Measurements from ENCODE around the gene SPEM3.

SPEM3 gene

DNA sequence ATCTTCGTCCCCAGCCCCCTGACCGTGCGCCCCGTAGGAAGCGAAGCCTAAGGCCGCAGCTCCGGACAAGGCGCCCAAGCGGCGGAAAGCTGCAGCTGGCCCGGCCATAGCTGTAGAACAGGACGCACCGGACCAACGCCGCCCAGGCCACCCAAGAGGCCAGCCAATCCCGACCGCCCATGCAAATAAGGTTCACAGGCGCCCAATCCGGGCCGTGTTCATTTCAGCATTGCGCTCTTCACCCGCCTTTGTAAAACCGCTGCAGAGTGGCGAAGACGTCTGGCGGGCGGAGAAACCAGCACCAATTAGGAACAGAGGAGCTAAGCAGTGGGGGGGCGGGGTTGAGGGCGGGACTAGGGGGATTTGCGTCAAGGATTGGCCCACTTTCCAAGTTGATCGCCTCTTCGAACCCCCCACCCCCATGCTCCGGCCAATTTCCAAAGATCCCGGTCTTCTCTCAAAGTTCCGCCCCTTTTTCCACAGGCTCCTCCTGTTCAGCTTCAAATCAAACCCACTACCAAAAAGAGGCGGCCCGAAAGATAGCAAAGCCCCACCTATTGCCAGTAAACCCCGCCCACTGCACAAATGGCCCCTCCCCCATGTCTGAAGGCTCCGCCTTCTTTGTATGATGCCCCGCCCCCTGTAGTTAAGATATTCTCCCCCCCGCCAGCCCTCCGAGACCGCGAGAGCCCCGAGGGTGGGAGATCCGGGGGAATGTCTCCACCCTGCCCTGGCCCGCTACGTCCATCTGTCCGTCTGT is 24.5 kb upstream of the SPEM3 start, which contains the start of gene TMEM256:
Gene TMEM256, minus strand, starts transcription at position 121 of the 760 bp plus-strand sequence. Its CDS starts 13 bp downstream, at position 108.
- DNase-seq (ENCODE audit: low read depth) = peak; percentile 100

DNA sequence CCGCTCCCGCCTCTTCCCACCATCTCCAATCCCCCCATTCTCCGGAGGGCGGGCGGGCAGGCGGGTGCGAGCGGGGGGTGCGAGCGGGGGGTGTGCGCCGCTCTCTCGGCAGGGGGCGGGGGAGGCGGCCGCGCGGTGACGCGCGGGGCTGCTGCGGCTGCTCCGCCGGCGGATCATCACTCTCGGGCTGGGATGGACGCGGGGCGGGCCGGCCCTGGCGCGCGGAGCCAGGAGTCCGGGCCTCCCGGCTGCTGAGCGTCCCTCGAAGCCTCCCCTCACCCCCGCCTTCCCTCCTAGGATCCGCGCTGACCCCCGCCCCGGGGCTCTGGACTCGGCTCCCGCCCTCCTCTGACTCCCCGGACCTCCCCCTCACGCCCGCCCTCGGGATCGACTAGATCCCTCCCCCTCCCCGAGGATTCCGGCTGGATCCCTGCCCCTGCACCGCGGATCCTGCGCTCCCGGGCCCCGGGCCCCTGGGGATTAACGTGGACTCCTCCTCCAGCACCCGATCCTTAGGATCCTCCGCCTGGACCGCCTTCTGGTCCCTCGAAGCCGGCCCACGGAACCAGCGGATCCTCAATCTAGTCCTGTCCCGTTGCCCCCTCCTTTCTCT is 23.8 kb upstream of the SPEM3 start:
- no peak for DNase-seq (ENCODE audit: low read depth)

GRCh38 chr17:7405350-7406234 is 23.1 kb upstream of the SPEM3 start:
- no peak for DNase-seq (ENCODE audit: low read depth)

GRCh38 chr17:7406235-7406825 is 22.3 kb upstream of the SPEM3 start:
- DNase-seq (ENCODE audit: low read depth) = no peak

DNA sequence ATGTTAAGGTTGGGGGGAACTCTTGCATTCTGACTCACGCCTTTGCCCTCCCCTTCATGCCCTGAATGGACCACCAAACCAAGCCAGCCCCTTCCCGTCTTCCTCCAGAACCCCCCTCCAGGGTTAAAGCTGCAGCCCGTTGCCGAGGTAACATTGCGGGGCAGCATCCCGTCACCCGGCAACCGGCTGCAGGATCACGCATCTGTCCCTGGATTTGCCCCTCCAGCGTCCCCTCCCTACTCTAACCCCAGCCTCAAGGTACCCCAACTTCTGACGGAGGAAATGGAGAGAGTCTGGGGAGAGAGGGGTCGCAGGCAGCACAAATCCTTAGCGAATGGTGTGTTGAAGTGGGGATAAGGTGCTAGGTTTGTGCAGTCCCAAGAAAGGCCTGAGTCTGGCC is 21.6 kb upstream of the SPEM3 start:
- DNase-seq (ENCODE audit: low read depth) = no peak

- no peak for DNase-seq (ENCODE audit: low read depth)
Observed at GRCh38 chr17:7407485-7408251, 21.0 kb upstream of the SPEM3 start, which contains the start of gene NLGN2. NLGN2 (plus strand) TSS chr17:7407845; CDS start chr17:7408256, 411 bp downstream.

- no peak for DNase-seq (ENCODE audit: low read depth)
Observed at GRCh38 chr17:7408252-7408727, 20.4 kb upstream of the SPEM3 start.

DNA sequence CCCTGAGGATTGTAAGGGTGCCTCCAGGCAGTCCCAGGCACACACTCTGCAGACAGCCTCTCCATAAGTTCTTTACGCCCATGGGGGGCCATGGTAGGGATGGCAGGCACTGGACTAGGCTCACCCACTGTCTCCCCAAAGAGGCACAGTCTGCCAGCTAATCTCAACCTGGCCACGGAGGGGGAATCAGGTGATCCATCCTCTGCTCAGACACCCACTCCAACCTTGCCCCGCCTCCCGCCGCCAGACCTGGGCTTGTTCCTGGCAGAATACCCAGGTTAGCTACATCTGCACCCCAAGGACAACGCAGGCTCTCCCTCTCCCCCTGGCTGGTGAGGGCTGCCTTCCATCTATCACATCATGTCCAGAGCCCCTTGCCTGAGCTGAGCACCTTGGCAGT is 19.8 kb upstream of the SPEM3 start:
- no peak for DNase-seq (ENCODE audit: low read depth)

GRCh38 chr17:7409716-7410115 is 18.9 kb upstream of the SPEM3 start:
- no peak for DNase-seq (ENCODE audit: low read depth)

GRCh38 chr17:7410634-7411426 is 17.8 kb upstream of the SPEM3 start:
- no peak for DNase-seq (ENCODE audit: low read depth)

- DNase-seq (ENCODE audit: low read depth) = no peak
Observed at GRCh38 chr17:7411427-7411750, 17.3 kb upstream of the SPEM3 start.

DNA sequence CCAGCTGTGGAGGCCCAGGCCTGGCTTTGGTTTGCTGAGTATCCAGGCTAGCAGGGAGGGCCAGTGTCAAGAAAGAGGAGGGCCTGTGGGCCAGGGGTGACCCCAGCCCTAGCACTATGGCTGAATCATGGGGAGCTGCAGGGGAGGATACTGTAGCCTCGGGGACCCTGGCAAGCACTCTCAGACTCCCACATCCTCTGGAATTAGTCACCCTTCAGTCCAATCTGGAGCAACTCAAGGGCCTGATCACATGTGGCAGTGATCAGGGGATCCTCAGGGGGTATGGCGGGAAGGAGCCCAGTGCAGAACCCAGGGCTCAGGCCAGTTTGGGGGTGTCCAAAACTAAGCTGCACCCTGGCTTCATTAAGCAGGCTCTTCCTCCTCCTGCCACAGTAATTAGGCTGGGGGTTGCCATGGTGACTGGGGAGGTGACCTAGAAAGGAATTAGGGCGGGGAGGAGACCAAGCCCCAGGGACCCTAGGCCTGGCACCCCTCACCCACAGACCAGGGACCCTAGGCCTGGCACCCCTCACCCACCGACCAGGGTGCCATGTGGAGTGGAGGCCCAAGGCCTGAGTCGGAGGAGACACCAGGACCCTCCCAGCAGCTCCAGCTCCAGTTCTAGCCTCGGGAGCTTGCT is 15.2 kb upstream of the SPEM3 start:
- peak; percentile 59 for DNase-seq (ENCODE audit: low read depth)

GRCh38 chr17:7414837-7415236 is 13.8 kb upstream of the SPEM3 start:
- no peak for DNase-seq (ENCODE audit: low read depth)

DNA sequence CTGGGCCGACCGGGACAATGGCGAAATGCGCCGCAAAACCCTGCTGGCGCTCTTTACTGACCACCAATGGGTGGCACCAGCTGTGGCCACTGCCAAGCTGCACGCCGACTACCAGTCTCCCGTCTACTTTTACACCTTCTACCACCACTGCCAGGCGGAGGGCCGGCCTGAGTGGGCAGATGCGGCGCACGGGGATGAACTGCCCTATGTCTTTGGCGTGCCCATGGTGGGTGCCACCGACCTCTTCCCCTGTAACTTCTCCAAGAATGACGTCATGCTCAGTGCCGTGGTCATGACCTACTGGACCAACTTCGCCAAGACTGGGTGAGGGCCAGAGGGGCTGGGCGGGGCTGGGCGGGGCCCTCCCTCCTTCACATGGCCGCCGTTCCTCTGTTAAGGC is 12.9 kb upstream of the SPEM3 start:
- DNase-seq (ENCODE audit: low read depth) = no peak

GRCh38 chr17:7416323-7416722 is 12.3 kb upstream of the SPEM3 start:
- DNase-seq (ENCODE audit: low read depth) = no peak

DNA sequence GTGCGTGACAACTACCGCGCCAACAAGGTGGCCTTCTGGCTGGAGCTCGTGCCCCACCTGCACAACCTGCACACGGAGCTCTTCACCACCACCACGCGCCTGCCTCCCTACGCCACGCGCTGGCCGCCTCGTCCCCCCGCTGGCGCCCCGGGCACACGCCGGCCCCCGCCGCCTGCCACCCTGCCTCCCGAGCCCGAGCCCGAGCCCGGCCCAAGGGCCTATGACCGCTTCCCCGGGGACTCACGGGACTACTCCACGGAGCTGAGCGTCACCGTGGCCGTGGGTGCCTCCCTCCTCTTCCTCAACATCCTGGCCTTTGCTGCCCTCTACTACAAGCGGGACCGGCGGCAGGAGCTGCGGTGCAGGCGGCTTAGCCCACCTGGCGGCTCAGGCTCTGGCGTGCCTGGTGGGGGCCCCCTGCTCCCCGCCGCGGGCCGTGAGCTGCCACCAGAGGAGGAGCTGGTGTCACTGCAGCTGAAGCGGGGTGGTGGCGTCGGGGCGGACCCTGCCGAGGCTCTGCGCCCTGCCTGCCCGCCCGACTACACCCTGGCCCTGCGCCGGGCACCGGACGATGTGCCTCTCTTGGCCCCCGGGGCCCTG is 11.5 kb upstream of the SPEM3 start:
- no peak for DNase-seq (ENCODE audit: low read depth)

GRCh38 chr17:7418472-7419152 is 10.0 kb upstream of the SPEM3 start:
- no peak for DNase-seq (ENCODE audit: low read depth)

DNA sequence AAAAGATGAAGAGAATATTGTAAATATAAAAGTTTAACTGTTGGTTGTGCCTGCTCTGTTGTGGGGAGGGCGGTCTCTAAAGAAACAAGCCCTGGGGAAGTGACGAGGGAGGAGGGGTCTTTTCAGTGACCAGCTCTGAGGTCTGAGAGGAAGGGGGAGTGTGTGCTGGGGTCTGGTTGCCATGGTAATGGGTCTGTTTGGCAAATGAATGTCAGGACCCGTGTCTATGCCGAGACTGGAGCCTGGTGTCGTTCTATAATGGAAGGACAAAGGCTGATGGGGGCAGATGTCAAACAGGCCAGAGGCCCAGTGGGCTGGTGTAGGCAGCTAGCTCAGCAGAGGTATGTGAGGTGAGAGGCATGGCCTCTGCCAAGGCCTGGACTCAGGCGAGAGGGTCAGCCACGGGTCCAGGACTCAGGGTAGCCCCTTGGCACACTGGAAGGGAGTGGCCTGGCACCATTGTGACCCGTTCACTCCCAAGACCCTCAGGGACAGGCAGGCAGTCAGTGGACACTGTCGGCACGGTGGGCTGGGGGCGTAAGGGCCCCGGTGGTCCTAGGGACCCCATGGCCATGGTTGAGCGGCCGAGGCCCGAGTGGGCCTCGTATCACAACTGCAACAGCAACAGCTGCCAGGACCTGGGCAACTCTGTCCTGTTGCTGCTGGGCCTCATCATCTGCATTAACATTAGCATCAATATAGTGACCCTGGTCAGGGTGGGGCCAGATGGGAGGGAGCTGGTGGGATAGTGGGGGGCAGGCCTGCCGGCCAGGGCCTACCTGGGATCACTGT is 8.6 kb upstream of the SPEM3 start, which contains the start of gene SPEM1:
Gene SPEM1, plus strand, starts transcription at position 506 of the 792 bp plus-strand sequence. Its CDS starts 61 bp downstream, at position 567.
- no peak for DNase-seq (ENCODE audit: low read depth)

Measured in iris pigment epithelial cell (primary cell).